ENCODE measurements around the gene PMF1.
"Not testable (repeated sequence)": the region's sequence is repeated elsewhere in the genome, so short reads cannot be mapped to it uniquely, and the experiment has no call there.

The PMF1 gene

DNA sequence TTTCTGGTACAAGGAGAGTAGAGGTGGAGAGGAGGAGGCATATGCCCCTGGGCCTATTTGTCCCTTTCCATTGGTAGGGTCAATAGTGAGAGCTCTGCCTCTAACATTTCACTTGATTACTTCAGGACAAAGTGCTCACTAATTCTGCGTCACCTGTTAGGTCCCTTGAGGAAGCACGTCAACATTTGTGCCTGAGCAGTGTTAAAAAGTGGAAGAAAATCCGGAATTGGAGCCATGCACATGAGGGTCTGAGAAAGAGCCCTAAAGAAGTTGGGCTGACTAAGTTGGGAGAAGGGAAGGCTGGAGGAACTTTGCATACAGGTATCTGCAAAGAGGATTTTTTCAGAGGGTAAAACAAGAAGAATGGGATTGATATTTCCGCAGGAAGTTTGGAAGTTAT is 17.0 kb upstream of the PMF1 start:
- no peak for DNase-seq (ENCODE audit: low read depth, low spot score)

DNA sequence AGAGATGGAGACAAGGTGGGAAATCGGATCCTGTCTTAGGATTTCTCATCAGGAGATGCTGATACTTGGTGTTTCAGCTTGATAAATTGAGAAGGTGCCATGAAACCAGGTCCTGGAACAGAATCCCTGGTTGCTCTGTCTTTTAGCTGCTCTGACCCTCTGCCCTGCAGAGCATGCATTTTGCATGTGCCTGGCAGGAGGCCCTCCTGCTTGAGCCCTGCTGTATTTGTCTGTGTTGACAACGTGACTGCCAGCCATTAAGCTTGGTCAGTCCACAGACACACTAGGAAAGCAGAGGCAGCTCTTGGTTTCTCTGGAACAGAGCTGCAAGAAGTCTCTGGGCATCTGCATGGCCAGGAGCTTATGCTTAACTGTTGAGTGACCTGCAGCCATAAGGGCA is 16.4 kb upstream of the PMF1 start:
- DNase-seq (ENCODE audit: low read depth, low spot score), result no peak

DNA sequence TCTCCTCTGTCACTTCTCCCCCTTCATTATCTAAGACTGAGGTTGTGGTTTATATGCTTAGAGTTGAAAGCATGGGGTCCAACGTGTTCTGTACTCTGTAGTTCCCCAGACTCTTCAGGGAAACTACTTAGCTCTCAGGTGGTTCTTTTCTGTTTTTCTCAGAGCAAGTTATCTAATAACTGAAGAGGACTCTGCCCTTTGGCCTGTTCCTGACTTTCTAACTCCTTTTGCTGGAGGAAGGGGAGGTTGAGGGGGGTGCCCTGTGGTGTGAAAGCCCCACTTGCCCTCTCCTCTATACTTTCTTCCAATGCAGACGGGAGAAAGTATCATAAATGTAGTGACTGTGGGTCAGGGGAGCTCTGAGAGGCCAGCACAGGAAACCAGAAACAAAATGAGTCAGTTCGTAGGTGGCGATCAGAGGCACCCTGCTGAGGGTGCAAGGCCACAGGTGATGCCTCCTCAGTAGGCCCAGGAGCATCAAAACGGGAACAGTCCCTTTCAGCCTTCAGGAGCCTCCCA is 13.9 kb upstream of the PMF1 start:
- no peak for DNase-seq (ENCODE audit: low read depth, low spot score)

GRCh38 chr1:156200044-156200443 is 12.8 kb upstream of the PMF1 start:
- DNase-seq (ENCODE audit: low read depth, low spot score), result no peak

DNA sequence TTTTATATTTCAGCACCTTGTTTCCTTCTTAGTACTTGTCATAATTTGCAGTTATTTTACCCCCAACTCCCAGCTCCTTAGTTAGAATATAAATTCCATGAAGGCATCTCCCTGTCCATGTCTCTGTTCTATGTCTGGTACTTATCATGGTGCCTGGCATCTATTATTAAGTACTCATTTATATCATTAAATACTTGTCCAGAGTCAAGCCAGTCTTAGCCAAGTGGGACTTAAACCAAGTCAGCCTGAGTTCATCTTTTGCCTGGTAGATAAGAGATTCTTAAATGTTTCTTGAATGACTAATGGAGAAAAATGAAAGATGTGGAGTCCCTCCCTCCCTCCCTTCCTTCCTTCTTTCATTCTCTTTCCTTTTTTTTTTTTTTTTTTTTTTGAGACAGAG is 9.5 kb upstream of the PMF1 start:
- peak; percentile 13 for DNase-seq (ENCODE audit: low read depth, low spot score)

- no peak for DNase-seq (ENCODE audit: low read depth, low spot score)
Measured at GRCh38 chr1:156204686-156205085, 8.1 kb upstream of the PMF1 start.

DNA sequence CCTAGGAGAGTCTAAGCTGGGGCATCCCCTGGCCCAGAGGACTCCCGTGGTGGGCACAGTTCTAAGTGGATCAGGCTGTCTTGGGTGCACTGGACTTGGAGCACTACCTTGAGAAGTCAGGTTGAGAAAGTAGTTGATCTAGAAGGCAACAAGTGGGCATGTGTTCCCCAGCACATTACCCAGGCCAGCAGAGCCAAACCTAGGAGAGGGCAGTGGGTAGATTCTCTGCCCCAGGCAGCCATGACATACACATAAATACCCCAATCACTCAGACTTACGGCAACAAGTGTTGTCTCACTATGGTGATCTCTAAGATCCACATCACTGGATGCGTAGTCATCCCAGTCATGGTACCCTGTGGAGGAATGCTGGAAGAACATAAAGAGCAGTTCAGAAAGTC is 1.6 kb upstream of the PMF1 start:
- no peak for DNase-seq (ENCODE audit: low read depth, low spot score)

DNA sequence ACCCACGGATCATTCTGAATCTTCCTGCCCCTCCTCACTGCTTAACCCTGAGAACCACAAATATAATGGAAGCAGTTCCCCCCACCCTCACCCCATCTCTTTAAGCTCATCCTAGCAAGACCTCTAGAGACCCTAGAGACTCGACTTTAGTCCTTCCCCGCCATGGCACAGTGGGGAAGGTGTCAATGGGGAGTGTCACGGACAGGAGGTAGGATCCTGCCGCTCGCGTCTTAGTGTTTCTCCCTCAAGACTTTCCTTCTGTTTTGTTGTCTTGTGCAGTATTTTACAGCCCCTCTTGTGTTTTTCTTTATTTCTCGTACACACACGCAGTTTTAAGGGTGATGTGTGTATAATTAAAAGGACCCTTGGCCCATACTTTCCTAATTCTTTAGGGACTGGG is 677 bp upstream of the PMF1 start:
- no peak for DNase-seq (ENCODE audit: low read depth, low spot score)

GRCh38 chr1:156213644-156213966 is 798 bp downstream of the PMF1 start:
- DNase-seq (ENCODE audit: low read depth, low spot score), result no peak

DNA sequence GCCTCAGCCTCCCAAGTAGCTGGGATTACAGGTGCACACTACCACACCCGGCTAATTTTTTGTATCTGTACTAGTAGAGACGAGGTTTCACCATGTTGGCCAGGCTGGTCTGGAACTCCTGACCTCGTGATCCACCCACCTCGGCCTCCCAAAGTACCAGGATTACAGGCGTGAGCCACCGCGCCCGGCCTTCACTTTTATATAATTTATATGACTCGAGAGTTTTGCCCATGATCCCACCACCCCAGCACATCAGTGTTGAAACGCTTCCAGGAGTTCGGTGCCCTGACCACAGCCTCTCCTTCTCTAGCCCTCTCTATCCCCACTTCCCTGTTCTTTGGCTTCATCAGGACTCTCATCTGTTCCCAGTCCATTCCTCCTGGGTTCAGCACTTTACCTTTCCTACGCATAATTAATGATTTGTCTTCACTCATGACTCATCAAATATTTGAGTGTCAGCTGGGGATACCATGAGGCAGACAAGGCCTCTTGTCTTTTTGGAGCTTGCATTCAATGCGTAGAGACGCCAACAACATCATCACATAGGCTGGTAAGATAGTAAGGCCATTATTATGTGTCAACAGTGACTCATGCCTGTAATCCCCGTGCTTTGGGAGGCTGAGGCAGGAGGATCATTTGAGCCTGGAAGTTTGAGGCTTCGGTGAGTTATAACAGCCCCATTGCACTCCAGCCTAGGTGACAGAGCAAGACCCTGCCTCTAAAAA is 1.4 kb downstream of the PMF1 start:
- peak; percentile 58 for DNase-seq (ENCODE audit: low read depth, low spot score)

DNA sequence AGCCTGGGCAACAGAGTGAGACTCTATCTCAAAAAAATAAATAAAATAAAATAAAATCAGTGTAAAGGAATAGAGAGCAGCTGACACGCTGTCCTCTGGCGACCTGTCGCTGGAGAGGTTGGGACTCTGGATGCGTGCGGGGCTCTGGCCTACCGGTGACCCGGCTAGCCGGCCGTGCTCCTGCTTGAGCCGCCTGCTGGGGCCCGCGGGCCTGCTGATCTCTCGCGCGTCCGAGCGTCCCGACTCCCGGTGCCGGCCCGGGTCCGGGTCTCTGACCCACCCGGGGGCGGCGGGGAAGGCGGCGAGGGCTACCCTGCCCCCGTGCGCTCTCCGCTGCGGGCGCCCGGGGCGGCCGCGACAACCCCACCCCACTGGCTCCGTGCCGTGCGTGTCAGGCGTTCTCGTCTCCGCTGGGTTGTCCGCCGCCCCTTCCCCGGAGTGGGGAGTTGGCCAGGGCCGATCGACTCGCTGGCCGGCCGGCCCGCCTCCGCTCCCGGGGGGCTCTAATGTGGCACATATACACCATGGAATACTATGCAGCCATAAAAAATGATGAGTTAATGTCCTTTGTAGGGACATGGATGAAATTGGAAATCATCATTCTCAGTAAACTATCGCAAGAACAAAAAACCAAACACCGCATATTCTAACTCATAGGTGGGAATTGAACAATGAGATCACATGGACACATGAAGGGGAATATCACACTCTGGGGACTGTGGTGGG is 3.7 kb downstream of the PMF1 start:
- DNase-seq (ENCODE audit: low read depth, low spot score), result not testable (repeated sequence)

DNA sequence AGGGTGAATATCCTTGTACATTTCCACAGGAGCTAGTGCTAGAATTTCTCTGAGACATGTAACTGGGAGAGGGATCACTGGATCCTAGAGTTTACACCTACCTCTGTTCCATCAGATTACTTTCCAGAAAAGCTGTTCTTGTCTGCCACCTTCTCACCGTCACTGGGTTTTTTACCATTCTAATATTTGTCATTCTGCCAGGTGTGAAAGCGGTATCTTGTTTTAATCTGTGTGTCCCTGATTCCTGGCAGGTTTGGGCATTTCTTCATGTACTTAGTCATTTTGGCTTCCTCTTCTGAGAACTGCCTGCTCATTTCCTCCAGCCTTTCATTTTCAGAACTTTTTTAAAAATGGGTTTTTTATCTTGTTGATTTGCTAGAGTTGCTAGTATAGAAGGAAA is 5.1 kb downstream of the PMF1 start:
- peak; percentile 33 for DNase-seq (ENCODE audit: low read depth, low spot score)

- no peak for DNase-seq (ENCODE audit: low read depth, low spot score)
Measured at GRCh38 chr1:156220226-156220625, 7.4 kb downstream of the PMF1 start.

DNA sequence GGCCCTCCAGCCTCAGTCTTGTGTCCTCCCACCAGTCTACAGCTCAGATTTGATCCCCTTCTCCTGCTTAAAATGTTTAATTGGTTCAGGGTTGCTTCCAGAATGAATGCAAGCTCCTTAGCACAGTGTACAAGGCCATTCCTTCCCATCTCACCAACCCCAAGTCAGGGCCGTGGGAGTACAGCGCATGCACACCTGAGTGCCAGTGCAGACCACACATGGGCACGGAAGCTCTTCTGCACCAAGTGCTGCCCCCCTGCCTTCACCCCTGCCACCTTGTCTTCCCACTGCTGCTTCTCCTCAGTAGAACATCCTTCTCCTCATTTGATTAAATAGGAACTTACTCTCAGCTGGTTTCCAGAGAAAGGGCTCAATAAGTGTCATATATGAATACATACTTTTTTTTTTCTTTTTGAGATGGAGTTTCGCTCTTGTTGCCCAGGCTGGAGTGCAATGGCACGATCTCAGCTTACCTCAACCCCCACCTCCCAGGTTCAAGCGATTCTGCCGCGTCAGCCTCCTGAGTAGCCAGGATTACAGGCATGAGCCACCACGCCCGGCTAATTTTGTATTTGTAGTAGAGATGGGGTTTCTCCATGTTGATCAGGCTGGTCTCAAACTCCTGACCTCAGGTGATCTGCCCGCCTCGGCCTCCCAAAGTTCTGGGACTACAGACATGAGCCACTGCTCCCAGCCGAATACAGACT is 9.3 kb downstream of the PMF1 start:
- no peak for DNase-seq (ENCODE audit: low read depth, low spot score)

DNA sequence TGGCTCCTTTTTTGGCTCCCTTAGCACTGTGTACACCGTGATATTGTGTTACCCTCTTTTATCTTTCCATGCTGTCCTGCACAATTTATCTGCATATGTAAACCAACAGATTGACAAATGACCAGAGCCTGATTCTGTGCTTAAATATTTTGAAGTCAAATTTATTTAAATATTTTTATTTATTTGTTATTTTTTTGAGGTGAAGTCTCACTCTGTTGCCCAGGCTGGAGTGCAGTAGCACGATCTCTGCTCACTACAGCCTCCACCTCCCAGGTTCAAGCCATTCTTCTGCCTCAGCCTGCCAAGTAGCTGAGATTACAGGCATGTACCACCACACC is 12.8 kb downstream of the PMF1 start:
- DNase-seq (ENCODE audit: low read depth, low spot score), result no peak

GRCh38 chr1:156226116-156226538 is 13.3 kb downstream of the PMF1 start:
- DNase-seq (ENCODE audit: low read depth, low spot score), result no peak

- DNase-seq (ENCODE audit: low read depth, low spot score), result no peak
Measured at GRCh38 chr1:156226782-156227181, 14.0 kb downstream of the PMF1 start.

DNA sequence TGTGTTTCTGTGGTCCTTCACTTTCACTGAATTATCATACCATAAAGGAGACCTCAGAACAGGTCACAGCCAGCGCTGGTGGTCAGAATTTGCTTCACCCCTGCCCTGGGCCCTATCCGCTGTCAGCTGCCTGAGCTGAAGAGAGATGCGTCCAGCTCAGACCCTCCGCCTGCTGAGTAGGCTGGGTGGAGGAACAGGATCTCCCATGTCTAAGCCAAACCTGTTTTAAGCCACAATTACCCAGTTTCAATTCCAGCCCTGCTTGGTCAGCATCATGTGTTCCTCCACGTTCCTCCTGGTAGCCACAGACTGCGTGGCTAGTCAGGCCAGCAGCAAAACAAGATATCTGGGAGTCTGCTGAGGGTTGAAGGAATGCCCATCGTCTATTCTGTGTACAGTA is 15.7 kb downstream of the PMF1 start:
- no peak for DNase-seq (ENCODE audit: low read depth, low spot score)

DNA sequence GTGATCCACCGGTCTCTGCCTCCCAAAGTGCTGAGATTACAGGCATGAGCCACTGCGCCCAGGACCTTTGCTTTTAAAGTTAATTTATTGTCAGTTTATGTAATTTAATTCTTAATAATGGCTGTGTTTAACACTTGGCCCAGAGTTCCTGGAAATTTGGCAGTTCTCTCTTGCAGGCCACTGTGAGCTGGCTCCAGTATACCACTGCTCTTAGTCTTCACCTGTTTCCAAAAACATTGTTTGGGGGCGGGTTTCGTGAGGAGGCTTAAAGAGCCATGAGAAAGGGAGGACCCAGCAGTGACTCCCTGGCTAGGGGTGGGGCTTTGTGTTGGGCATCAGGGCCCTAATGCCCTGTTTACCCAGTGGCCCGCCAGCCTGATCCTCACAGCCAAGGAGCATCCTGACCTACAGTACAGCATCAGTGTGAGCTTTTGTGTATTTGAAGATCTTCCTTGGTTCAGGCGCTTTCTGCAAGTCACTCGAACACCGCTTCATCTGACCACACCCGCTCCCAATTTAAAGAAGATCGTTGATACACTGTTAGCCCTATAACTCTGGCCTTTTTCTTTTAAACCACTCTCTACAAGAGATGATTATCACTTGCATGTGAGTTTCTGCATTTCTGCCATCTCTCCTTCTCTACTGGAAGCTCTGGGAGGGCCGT is 17.1 kb downstream of the PMF1 start:
- DNase-seq (ENCODE audit: low read depth, low spot score), result no peak

- DNase-seq (ENCODE audit: low read depth, low spot score), result no peak
Measured at GRCh38 chr1:156230473-156230837, 17.6 kb downstream of the PMF1 start.

- DNase-seq (ENCODE audit: low read depth, low spot score), result no peak
Measured at GRCh38 chr1:156232201-156232894, 19.5 kb downstream of the PMF1 start.

All from astrocyte of the hippocampus (primary cell).